AG09309 (cell line): ENCODE data around the gene CAMKK2.
"Not testable (repeated sequence)": the region's sequence is repeated elsewhere in the genome, so short reads cannot be mapped to it uniquely, and the experiment has no call there.

Experiments used
- DNase-seq: peaks from one replicate; pipeline ENCODE4 v3.0.0-alpha.2; 2010; ENCODE audit warnings: low read depth
- H3K4me3 ChIP-seq: 2 replicates; pipeline ENCODE4 v1.5.1; 2011; ENCODE audit warnings: mild to moderate bottlenecking, low read depth, low read length, moderate library complexity; ENCODE audit not compliant: control insufficient read depth
- TF ChIP-seq, protein P1 (sequence below): IDR thresholded peaks from 2 replicates; pipeline ENCODE4 v1.5.1; 2011; ENCODE audit warnings: mild to moderate bottlenecking, low read depth, low read length, inconsistent platforms; ENCODE audit not compliant: insufficient read depth, control insufficient read depth; ENCODE audit errors: missing control alignments

CAMKK2 gene

DNA sequence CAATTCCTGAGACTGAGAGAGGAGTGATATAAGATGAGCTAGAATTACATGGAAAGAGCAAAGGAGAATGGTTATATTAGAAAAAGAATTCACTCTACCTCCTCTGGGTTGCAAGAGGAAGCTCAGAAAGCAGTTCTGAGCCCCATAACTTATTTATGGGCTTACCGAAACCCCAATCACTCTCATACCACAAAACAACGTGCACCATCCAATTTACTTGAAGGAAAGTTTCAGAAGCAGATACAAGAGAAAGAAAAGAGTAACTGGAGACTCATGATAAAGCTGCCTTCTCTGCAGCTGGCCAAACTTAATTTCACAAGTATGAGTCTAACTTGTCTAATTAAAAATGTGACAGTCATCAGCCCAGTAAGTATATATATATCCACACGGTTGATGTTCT lies 27.4 kb upstream of the CAMKK2 start:
- DNase-seq: no peak
- TF ChIP-seq, protein P1, sequence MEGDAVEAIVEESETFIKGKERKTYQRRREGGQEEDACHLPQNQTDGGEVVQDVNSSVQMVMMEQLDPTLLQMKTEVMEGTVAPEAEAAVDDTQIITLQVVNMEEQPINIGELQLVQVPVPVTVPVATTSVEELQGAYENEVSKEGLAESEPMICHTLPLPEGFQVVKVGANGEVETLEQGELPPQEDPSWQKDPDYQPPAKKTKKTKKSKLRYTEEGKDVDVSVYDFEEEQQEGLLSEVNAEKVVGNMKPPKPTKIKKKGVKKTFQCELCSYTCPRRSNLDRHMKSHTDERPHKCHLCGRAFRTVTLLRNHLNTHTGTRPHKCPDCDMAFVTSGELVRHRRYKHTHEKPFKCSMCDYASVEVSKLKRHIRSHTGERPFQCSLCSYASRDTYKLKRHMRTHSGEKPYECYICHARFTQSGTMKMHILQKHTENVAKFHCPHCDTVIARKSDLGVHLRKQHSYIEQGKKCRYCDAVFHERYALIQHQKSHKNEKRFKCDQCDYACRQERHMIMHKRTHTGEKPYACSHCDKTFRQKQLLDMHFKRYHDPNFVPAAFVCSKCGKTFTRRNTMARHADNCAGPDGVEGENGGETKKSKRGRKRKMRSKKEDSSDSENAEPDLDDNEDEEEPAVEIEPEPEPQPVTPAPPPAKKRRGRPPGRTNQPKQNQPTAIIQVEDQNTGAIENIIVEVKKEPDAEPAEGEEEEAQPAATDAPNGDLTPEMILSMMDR: no peak
- H3K4me3 ChIP-seq: no peak overlapping the region

DNA sequence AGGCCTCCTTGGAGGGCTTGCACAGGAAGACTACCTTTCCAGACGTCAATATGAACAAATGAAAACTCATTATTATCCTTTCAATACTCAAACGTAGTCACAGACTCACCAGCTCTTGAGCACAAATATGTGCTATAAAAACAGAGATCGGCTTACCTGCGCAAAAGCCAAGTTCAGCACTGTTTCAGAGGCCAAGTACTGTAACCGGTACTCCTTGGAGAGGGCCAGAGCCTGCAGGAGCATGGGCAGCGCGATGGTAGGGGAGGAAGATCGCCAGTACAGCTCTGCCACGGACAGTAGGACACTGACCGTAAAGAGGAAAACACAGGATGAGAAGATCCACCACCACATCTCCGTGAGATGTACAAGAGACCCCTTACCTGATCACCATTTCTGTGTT lies 21.6 kb upstream of the CAMKK2 start:
- no peak overlapping the region for H3K4me3 ChIP-seq
- TF ChIP-seq, protein P1: no peak
- DNase-seq: no peak

DNA sequence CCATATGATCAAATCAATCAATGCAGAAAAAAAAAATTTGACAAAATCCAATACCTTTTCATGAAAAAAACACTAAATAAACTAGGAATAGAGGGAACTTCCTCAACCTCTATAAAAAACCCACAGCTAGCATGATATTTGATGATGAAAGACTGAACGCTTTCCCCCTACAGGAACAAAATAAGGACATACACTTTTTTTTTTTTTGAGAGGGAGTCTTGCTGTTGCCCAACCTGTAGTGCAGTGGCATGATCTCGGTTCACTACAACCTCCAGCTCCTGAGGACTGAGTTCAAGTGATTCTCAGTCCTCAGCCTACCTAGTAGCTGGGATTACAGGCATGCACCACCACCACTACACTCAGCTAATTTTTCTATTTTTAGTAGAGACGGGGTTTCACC lies 17.9 kb upstream of the CAMKK2 start:
- DNase-seq: no peak
- TF ChIP-seq, protein P1: no peak
- H3K4me3 ChIP-seq: no peak overlapping the region

DNA sequence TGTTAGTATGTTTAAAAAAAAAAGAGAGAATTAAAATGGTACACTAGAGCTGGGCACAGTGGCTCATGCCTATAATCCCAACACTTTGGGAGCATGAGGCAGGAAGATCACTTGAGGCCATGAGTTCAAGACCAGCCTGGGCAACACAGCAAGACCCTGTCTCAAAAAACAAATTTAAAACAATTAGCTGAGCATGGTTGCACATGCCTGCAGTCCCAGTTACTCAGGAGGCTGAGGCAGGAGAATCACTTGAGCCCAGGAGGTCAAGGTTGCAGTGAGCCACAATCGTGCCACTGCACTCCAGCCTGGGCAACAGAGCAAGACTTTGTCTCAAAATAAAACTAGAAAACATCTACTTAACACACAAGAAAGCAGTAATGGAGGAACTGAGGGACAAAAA lies 13.7 kb upstream of the CAMKK2 start:
- not testable (repeated sequence) for H3K4me3 ChIP-seq, DNase-seq

DNA sequence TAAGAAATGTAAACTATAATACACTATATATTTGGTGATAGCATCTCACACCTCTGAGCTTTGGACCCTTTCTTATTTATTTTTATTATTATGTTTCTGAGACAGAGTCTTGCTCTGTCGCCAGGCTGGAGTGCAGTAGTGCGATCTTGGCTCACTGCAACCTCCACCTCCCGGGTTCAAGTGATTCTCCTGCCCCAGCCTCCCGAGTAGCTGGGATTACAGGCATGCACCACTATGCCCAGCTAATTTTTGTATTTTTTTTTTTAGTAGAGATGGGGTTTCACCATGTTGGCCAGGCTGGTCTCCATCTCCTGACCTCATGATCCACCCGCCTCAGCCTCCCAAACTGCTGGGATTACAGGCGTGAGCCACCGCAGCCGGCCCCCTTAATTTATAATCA lies 10.9 kb upstream of the CAMKK2 start:
- not testable (repeated sequence) for H3K4me3 ChIP-seq, DNase-seq

DNA sequence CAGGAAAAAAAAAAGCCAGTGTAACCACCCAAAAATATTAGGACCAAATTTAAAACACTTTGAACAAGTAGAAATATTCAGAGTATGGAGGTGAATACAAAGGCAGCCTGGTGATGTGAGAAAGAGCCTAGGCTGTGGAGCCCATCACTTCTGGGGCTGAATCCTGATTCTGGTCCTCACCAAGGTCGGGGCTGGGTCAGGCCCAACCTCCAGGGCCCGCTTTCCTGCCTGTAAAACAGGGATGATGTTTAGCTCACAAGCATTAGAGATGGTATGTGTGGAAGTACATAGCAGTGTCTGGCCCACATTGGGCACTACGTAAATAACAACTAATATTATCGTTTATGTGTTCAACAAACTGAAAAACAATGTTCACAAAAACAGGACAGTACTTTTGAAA lies 7.8 kb upstream of the CAMKK2 start:
- no peak overlapping the region for H3K4me3 ChIP-seq
- TF ChIP-seq, protein P1: no peak
- no peak for DNase-seq

DNA sequence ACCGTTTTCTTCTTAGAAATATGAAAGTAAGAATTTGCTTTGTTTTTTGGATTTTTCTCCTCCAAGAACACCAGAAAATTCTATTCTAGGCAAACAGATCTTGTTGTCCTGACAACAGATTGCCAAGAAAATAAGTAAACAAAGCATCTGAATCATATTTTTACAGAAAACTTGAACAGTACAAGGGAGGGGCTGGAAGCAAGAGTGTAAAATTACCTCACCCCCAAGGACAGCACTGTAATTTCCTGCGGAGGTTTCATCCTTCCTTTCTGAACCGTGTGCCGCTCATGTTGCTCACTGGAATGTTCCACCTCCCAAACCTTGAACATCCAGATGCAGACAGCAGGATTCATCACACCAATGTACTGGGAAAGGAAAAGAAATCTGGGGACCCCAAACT lies 5.4 kb upstream of the CAMKK2 start:
- TF ChIP-seq, protein P1: no peak
- H3K4me3 ChIP-seq: no peak overlapping the region
- DNase-seq: no peak

DNA sequence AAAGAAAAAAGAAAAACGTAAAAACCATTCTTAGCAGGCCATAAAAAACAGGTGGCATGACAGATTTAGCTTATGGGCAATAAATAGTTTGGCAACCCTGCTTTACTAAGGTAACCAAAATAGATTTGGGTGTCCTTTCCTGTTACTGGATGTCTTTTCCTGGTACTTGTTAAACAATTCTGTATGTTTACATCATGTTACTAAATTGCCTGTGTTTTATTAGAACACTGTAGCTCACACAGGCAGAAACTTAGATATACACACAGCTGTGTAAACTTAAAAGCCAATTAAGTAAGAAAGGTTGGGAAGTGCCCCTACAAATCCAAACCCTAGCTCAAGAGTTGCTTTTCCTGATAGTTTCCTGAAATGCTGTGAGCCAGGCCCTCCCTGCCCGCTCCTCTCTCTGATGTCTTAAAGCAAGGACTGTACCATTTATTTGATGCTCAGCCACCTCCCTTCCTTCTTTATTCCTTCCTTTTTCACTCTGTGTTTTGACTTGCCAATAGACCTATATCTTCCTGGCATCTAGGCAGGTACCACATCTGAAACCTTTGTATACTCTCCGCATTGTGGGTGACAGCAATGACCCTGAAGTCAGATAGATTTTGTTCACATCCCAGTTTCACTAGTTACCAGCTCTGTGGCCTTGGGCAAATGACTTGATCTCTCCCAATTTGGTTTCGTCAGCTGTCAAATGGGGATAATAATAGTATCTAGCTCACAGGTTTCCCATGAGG lies 3.7 kb upstream of the CAMKK2 start:
- DNase-seq: no peak
- no peak overlapping the region for H3K4me3 ChIP-seq
- TF ChIP-seq, protein P1: no peak
